ENCODE measurements around the gene SLC25A24.

DNA sequence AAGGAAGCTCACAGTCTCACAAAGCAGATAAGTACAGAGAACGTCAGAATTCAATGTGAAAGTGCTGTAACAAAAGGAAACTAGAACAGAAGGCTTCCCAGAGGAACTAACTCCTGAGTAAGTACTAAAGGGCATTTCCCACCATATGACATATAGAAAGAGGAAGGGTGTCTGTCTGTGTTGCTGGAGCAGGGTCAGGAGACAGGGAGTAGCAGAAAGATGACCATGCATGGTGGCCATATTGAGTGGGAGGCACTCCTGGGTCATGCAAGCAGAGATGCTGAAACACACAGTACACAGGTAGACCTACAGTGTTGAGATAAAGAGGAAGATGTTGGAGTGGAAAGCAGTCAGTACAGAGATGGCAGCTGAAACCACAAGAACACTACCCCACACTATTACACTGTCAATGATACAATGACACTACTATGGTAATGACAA lies 47.3 kb downstream of the SLC25A24 start:
- no peak for TF ChIP-seq MTA3 (IDR thresholded peaks at IDR 0.05; ENCODE audit: borderline replicate concordance, low read length)
- TF ChIP-seq ZSCAN29 (IDR thresholded peaks at IDR 0.05): no peak
- TF ChIP-seq, protein P1, sequence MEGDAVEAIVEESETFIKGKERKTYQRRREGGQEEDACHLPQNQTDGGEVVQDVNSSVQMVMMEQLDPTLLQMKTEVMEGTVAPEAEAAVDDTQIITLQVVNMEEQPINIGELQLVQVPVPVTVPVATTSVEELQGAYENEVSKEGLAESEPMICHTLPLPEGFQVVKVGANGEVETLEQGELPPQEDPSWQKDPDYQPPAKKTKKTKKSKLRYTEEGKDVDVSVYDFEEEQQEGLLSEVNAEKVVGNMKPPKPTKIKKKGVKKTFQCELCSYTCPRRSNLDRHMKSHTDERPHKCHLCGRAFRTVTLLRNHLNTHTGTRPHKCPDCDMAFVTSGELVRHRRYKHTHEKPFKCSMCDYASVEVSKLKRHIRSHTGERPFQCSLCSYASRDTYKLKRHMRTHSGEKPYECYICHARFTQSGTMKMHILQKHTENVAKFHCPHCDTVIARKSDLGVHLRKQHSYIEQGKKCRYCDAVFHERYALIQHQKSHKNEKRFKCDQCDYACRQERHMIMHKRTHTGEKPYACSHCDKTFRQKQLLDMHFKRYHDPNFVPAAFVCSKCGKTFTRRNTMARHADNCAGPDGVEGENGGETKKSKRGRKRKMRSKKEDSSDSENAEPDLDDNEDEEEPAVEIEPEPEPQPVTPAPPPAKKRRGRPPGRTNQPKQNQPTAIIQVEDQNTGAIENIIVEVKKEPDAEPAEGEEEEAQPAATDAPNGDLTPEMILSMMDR (IDR thresholded peaks at IDR 0.05 in 2 of 3, conservative IDR thresholded peaks at IDR 0.05 in 1 of 3; ENCODE audit: control insufficient read depth in 2 of 3, extremely low read depth in 1 of 3, insufficient read depth in 1 of 3, low read depth in 3 of 3, low read length in 3 of 3): no peak
- TF ChIP-seq USF2 (IDR thresholded peaks at IDR 0.05; ENCODE audit: borderline replicate concordance, low read depth, low read length): no peak
- no peak for TF ChIP-seq JUND (IDR thresholded peaks at IDR 0.05; ENCODE audit: low read depth, low read length)
- no peak for TF ChIP-seq MXI1 (IDR thresholded peaks at IDR 0.05; ENCODE audit: low read depth, low read length)
- TF ChIP-seq POLR2AphosphoS5 (IDR thresholded peaks at IDR 0.05; ENCODE audit: low read length): no peak
